ENCODE data around the gene GPD1L.

The GPD1L gene

DNA sequence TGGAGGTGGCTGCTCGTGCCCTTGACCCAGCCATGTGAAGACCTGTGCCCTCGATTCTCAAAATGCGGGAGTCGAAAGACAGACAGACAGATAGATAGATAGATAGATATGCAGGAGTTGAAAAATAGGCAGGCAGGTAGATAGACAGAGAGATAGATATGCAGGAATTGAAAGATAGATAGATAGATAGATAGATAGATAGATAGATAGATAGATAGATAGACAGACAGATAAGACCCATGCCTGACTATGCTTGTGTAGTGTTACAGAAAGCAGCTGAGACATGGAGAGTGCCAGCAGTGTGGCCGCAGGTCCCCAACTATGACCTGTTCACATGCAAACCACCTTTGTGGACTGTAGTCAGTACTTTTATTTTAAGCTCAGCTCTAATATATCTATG lies 17.2 kb downstream of the GPD1L start:
- no peak for TF ChIP-seq EZH2phosphoT487 (IDR thresholded peaks at IDR 0.05; ENCODE audit: low read depth)
- TF ChIP-seq, protein P1, sequence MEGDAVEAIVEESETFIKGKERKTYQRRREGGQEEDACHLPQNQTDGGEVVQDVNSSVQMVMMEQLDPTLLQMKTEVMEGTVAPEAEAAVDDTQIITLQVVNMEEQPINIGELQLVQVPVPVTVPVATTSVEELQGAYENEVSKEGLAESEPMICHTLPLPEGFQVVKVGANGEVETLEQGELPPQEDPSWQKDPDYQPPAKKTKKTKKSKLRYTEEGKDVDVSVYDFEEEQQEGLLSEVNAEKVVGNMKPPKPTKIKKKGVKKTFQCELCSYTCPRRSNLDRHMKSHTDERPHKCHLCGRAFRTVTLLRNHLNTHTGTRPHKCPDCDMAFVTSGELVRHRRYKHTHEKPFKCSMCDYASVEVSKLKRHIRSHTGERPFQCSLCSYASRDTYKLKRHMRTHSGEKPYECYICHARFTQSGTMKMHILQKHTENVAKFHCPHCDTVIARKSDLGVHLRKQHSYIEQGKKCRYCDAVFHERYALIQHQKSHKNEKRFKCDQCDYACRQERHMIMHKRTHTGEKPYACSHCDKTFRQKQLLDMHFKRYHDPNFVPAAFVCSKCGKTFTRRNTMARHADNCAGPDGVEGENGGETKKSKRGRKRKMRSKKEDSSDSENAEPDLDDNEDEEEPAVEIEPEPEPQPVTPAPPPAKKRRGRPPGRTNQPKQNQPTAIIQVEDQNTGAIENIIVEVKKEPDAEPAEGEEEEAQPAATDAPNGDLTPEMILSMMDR (IDR thresholded peaks at IDR 0.05; ENCODE audit: low read depth, low read length): no peak
- Histone ChIP-seq H2AFZ (ENCODE audit: low read depth, low read length) (no peak overlapping the region), H3K27ac (ENCODE audit: low read length) (no peak overlapping the region), H3K4me3 (ENCODE audit: low read length) (no peak overlapping the region), H3K4me1 (ENCODE audit: low read length) (peaks cover 25% of the 10 kb centered on the region), H3K27me3 (ENCODE audit: low read depth, low read length) (no peaks in the 10 kb centered on the region), H3K9me3 (ENCODE audit: insufficient read depth, low read length) (no peaks in the 10 kb centered on the region), H3K4me2 (ENCODE audit: low read length) (no peak overlapping the region), H3K9ac (ENCODE audit: low read length) (no peak overlapping the region), H4K20me1 (ENCODE audit: insufficient read depth, low read length) (no peaks in the 10 kb centered on the region), H3K79me2 (ENCODE audit: low read length) (peaks cover 19% of the 10 kb centered on the region), H3K36me3 (replicated peaks; ENCODE audit: low read depth, low read length) (no peaks in the 10 kb centered on the region)

DNA sequence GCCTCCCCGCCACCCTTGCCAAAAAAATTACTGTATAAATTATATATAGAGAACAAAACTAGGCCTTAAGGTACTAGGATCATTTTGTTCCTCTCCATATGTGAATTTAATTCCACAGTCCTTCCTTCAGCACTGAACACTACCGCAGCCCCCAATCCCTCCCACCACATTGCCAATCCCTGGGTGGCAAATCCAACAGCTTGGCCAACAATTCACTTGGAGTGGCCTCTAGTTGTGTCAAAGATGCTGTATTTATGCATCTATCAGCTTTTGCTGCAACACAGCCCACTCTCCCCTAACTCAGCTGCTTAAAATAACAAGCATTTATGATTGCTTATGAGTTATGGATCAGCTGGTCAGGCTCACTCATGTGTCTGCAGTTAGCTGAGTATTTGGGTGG lies 18.6 kb downstream of the GPD1L start:
- Histone ChIP-seq H3K27me3 (ENCODE audit: low read depth, low read length) (no peaks in the 10 kb centered on the region), H3K4me2 (ENCODE audit: low read length) (no peak overlapping the region), H3K4me1 (ENCODE audit: low read length) (peaks cover 12% of the 10 kb centered on the region), H3K79me2 (ENCODE audit: low read length) (peaks cover 10% of the 10 kb centered on the region), H3K36me3 (replicated peaks; ENCODE audit: low read depth, low read length) (no peaks in the 10 kb centered on the region), H2AFZ (ENCODE audit: low read depth, low read length) (no peak overlapping the region), H3K27ac (ENCODE audit: low read length) (no peak overlapping the region), H3K9me3 (ENCODE audit: insufficient read depth, low read length) (no peaks in the 10 kb centered on the region), H4K20me1 (ENCODE audit: insufficient read depth, low read length) (no peaks in the 10 kb centered on the region), H3K9ac (ENCODE audit: low read length) (no peak overlapping the region), H3K4me3 (ENCODE audit: low read length) (no peak overlapping the region)
- TF ChIP-seq, protein P1 (IDR thresholded peaks at IDR 0.05; ENCODE audit: low read depth, low read length): no peak
- no peak for TF ChIP-seq EZH2phosphoT487 (IDR thresholded peaks at IDR 0.05; ENCODE audit: low read depth)

DNA sequence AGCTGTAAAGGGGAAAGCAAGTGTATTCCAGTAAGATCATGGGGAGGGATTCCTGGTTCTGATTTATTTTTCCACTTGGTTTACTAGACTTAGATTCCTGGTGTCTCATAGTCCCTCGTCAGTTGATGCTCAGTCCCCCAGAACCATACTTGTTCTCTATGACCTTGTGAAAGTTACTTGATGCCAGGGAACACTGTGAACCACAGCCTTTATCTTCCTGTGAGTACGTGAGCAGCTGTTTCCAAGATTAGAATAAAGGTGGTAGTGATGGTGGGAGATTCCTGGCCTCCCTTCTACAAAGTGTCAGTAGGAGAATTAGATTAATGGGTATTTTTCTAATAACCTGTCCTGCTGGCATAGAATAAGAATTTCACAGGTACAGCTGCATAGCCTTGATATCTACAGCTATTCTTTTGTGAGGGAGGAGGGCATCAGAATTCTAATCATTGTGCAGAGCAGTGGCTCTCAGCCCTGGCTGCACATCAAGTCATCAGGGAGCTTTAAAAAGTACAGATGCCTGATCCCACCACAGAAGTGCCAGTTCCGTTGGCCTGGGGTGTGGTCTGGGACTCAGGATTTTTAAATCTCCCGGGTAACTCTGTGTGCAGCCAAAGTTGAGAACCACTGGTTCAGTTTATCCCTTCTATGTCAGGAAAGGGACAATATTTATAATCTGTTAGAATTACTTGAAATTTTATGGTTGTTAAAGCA lies 20.0 kb downstream of the GPD1L start:
- Histone ChIP-seq H4K20me1 (ENCODE audit: insufficient read depth, low read length) (no peaks in the 10 kb centered on the region), H3K4me3 (ENCODE audit: low read length) (no peak overlapping the region), H3K36me3 (replicated peaks; ENCODE audit: low read depth, low read length) (no peaks in the 10 kb centered on the region), H2AFZ (ENCODE audit: low read depth, low read length) (no peak overlapping the region), H3K9ac (ENCODE audit: low read length) (no peak overlapping the region), H3K4me1 (ENCODE audit: low read length) (no peaks in the 10 kb centered on the region), H3K27ac (ENCODE audit: low read length) (no peak overlapping the region), H3K4me2 (ENCODE audit: low read length) (no peak overlapping the region), H3K9me3 (ENCODE audit: insufficient read depth, low read length) (no peaks in the 10 kb centered on the region), H3K79me2 (ENCODE audit: low read length) (peaks cover 6% of the 10 kb centered on the region; the same call in 1 of the 2 replicates), H3K27me3 (ENCODE audit: low read depth, low read length) (no peaks in the 10 kb centered on the region)
- TF ChIP-seq, protein P1 (IDR thresholded peaks at IDR 0.05; ENCODE audit: low read depth, low read length): no peak
- no peak for TF ChIP-seq EZH2phosphoT487 (IDR thresholded peaks at IDR 0.05; ENCODE audit: low read depth)

DNA sequence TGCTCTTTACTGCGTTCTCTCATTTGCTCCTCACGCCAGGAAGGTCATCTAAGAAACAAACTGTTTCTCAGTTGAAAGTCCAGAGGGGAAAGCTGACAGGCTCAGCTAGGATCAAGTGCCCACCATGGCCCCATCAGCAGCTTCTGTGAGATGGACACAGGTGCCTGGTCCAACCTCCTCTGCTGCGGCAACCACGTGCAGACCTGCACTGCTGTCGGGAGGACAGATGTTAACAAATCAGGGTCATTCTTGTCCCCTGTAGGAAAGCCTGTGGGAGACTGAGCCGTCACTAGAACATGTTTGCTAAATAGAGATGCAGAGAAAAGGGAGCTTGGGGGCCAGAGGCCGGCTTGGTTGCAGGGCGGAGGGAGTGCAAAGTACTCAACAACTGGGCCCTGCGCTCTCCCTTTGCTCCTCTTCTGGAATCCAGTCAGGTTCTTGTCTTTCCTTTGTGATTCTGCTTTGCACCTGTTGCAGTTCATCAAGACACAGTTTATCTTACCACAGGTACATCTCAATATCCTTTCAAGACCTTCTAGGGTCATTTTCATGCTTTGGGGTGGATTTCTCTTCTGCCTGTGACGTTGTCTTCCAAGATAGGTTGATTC lies 20.9 kb downstream of the GPD1L start:
- no peak overlapping the region for H3K27ac ChIP-seq (ENCODE audit: low read length)
- no peaks in the 10 kb centered on the region for H4K20me1 ChIP-seq (ENCODE audit: insufficient read depth, low read length)
- no peaks in the 10 kb centered on the region for H3K4me1 ChIP-seq (ENCODE audit: low read length)
- H3K9ac ChIP-seq (ENCODE audit: low read length): no peak overlapping the region
- no peak overlapping the region for H2AFZ ChIP-seq (ENCODE audit: low read depth, low read length)
- H3K4me2 ChIP-seq (ENCODE audit: low read length): no peak overlapping the region
- no peaks in the 10 kb centered on the region for H3K27me3 ChIP-seq (ENCODE audit: low read depth, low read length)
- TF ChIP-seq, protein P1 (IDR thresholded peaks at IDR 0.05; ENCODE audit: low read depth, low read length): no peak
- no peak for TF ChIP-seq EZH2phosphoT487 (IDR thresholded peaks at IDR 0.05; ENCODE audit: low read depth)
- no peaks in the 10 kb centered on the region for H3K9me3 ChIP-seq (ENCODE audit: insufficient read depth, low read length)
- H3K4me3 ChIP-seq (ENCODE audit: low read length): no peak overlapping the region
- H3K79me2 ChIP-seq (ENCODE audit: low read length): no peaks in the 10 kb centered on the region; the same call in 1 of the 2 replicates
- H3K36me3 ChIP-seq (replicated peaks; ENCODE audit: low read depth, low read length): no peaks in the 10 kb centered on the region

All from OCI-LY3 (cell line).